GM12878 (cell line): ENCODE measurements around the gene DCLRE1B. TPM values are rescaled to one million over a fixed set of nuclear protein-coding genes. Genes with fewer than 3 reads are reported as not detected.

Experiments used
- ATF7 ChIP-seq: fragments of 450-650 bp; IDR thresholded peaks from 2 replicates; pipeline ENCODE4 v1.6.1; 2016; ENCODE audit warnings: low read depth, mild to moderate bottlenecking
- BHLHE40 ChIP-seq, 2 experiments: fragments of 450-650 bp in 1 of 2; IDR thresholded peaks; 2 replicates each; pipeline ENCODE4 v1.6.1; 2011 to 2017; ENCODE audit warnings: low read depth in 2 of 2, borderline replicate concordance in 1 of 2, improper control_type of control experiment in 1 of 2, low read length in 1 of 2, mild to moderate bottlenecking in 1 of 2
- CEBPB ChIP-seq, 2 experiments: fragments of 150-350 bp in 1 of 2; IDR thresholded peaks; 2 replicates each; pipeline ENCODE4 v1.6.1; 2012 to 2014; ENCODE audit warnings: low read depth in 2 of 2, low read length in 2 of 2, borderline replicate concordance in 1 of 2, inconsistent platforms in 1 of 2
- CTCF ChIP-seq, 3 experiments: IDR thresholded peaks in 2 of 3; conservative IDR thresholded peaks in 1 of 3; 2 replicates each; pipeline ENCODE4 v1.5.1; 2011; ENCODE audit warnings: low read depth in 3 of 3, low read length in 3 of 3, mild to moderate bottlenecking in 3 of 3, control low read depth in 2 of 3, moderate library complexity in 2 of 3, inconsistent platforms in 1 of 3, mixed read lengths in 1 of 3; ENCODE audit not compliant: control insufficient read depth in 2 of 3, insufficient read depth in 1 of 3; ENCODE audit errors: extremely low read depth in 1 of 3
- IKZF1 ChIP-seq: fragments of 450-650 bp; conservative IDR thresholded peaks from 2 replicates; pipeline ENCODE4 v1.6.1; 2017; ENCODE audit warnings: antibody characterized with exemption, mild to moderate bottlenecking
- IKZF2 ChIP-seq, 2 experiments: fragments of 450-650 bp; IDR thresholded peaks; 2 replicates each; pipeline ENCODE4 v1.6.1; 2017; ENCODE audit warnings: mild to moderate bottlenecking in 2 of 2, moderate library complexity in 2 of 2
- KDM1A ChIP-seq: fragments of 200-600 bp; sonication (generic); IDR thresholded peaks from 2 replicates; pipeline ENCODE4 v1.6.1; 2016; ENCODE audit warnings: borderline replicate concordance
- MTA3 ChIP-seq: IDR thresholded peaks from 2 replicates; pipeline ENCODE4 v1.6.1; 2012; ENCODE audit warnings: low read length, inconsistent platforms, borderline replicate concordance
- NBN ChIP-seq: fragments of 450-650 bp; IDR thresholded peaks from 2 replicates; pipeline ENCODE4 v1.6.1; 2016
- NR2F1 ChIP-seq: fragments of 450-650 bp; conservative IDR thresholded peaks from 2 replicates; pipeline ENCODE4 v1.6.1; 2017; ENCODE audit warnings: mild to moderate bottlenecking
- PBX3 ChIP-seq: IDR thresholded peaks from 2 replicates; pipeline ENCODE4 v1.6.1; 2011; ENCODE audit warnings: mild to moderate bottlenecking, low read depth, low read length, moderate library complexity; ENCODE audit not compliant: insufficient replicate concordance
- PKNOX1 ChIP-seq: fragments of 450-650 bp; IDR thresholded peaks from 2 replicates; pipeline ENCODE4 v1.6.1; 2016; ENCODE audit warnings: mild to moderate bottlenecking
- RELA ChIP-seq: fragments of 450-650 bp; IDR thresholded peaks from 2 replicates; pipeline ENCODE4 v1.8.0; 2014; ENCODE audit warnings: borderline replicate concordance; ENCODE audit not compliant: partially characterized antibody
- RFX5 ChIP-seq: IDR thresholded peaks from 2 replicates; pipeline ENCODE4 v1.6.1; 2011; ENCODE audit warnings: low read depth, low read length, improper control_type of control experiment
- SIX5 ChIP-seq: IDR thresholded peaks from 2 replicates; pipeline ENCODE4 v1.6.1; 2011; ENCODE audit warnings: mild to moderate bottlenecking, low read depth, low read length, moderate library complexity; ENCODE audit not compliant: severe bottlenecking
- TCF12 ChIP-seq: IDR thresholded peaks from 2 replicates; pipeline ENCODE4 v1.6.1; 2011; ENCODE audit warnings: low read depth, mild to moderate bottlenecking, low read length
- TCF3 ChIP-seq: IDR thresholded peaks from 2 replicates; pipeline ENCODE4 v1.6.1; 2012; ENCODE audit warnings: low read depth, mild to moderate bottlenecking, low read length, borderline replicate concordance; ENCODE audit not compliant: insufficient read depth
- USF1 ChIP-seq: IDR thresholded peaks from 2 replicates; pipeline ENCODE4 v1.6.1; 2011; ENCODE audit warnings: borderline replicate concordance, low read depth, mild to moderate bottlenecking, moderate library complexity, mixed read lengths, low read length; ENCODE audit not compliant: insufficient read depth; ENCODE audit errors: extremely low read length
- USF2 ChIP-seq: IDR thresholded peaks from 2 replicates; pipeline ENCODE4 v1.6.1; 2011; ENCODE audit warnings: low read depth, low read length, improper control_type of control experiment, borderline replicate concordance
- ZNF24 ChIP-seq: fragments of 450-650 bp; IDR thresholded peaks from 2 replicates; pipeline ENCODE4 v1.6.1; 2017; ENCODE audit warnings: antibody characterized with exemption, mild to moderate bottlenecking
- ZNF274 ChIP-seq: IDR thresholded peaks from one replicate; pipeline ENCODE4 v1.8.0; 2011; ENCODE audit not compliant: insufficient read length, insufficient read depth
- ZNF622 ChIP-seq: fragments of 450-650 bp; IDR thresholded peaks from 2 replicates; pipeline ENCODE4 v1.6.1; 2017; ENCODE audit warnings: mild to moderate bottlenecking, inconsistent platforms
- ZSCAN29 ChIP-seq: fragments of 450-650 bp; IDR thresholded peaks from 2 replicates; pipeline ENCODE4 v1.6.1; 2017; ENCODE audit warnings: mild to moderate bottlenecking, moderate library complexity
- polyA plus RNA-seq, 11 experiments: library from polyadenylated mRNA; depleted of rRNA in 4 of 11; unstranded in 6 of 11; stranded (reverse) in 5 of 11; fragments of >200 nt; fragmentation: Nextera tagmentation in 4 of 11; fragmentation: Illumina TruSeq in 1 of 11; extraction: Ambion mirVana in 4 of 11; extraction: Trizol in 1 of 11; gene quantifications; 1 replicate in 1 of 11; 2 replicates in 10 of 11; pipeline versions ENCODE4 v1.2.1 to v1.2.3, GENCODE V29; 2011 to 2016; ENCODE audit warnings: inconsistent platforms in 2 of 11, missing spikeins in 2 of 11, low read depth in 1 of 11
- total RNA-seq, 4 experiments: library from RNA; depleted of rRNA in 3 of 4; stranded (reverse); fragments of >200 nt in 3 of 4; fragmentation: Illumina TruSeq in 1 of 4; extraction: Trizol in 1 of 4; gene quantifications; 2 replicates each; pipeline versions ENCODE4 v1.2.1 to v1.2.3, GENCODE V29; 2013 to 2021

Gene DCLRE1B
- total and polyA plus RNA-seq, 10 of the 15 experiments (the other 5 are each of a cell fraction or from before 2014, with no cell fraction given): 5.4 to 18.3 (median 13.4) TPM

- TF ChIP-seq RELA (peak; percentile 49), USF1 (no peak), CEBPB (IDR thresholded peaks at IDR 0.05; ENCODE audit: borderline replicate concordance in 1 of 2, low read depth in 2 of 2, low read length in 2 of 2) (no peak), ZNF274 (no peak), ZNF24 (peak; percentile 45; the same call in 1 of the 2 replicates), TCF3 (0 out of 2 replicates have a peak, but pooled peaks have one; percentile 12), KDM1A (no peak), CTCF (IDR thresholded peaks at IDR 0.05 in 2 of 3, conservative IDR thresholded peaks at IDR 0.05 in 1 of 3; ENCODE audit: control insufficient read depth in 2 of 3, extremely low read depth in 1 of 3, insufficient read depth in 1 of 3, low read depth in 3 of 3, low read length in 3 of 3) (no peak), NBN (peak; percentile 95), MTA3 (no peak; the same call in 1 of the 2 replicates), NR2F1 (no peak), SIX5 (peak; percentile 64), BHLHE40 (IDR thresholded peaks at IDR 0.05; ENCODE audit: borderline replicate concordance in 1 of 2, low read depth in 2 of 2, low read length in 1 of 2) (peak; percentile 40 to 65; a peak in 2 of 4 replicates), TCF12 (peak; percentile 66), ZNF622 (no peak), IKZF2 (IDR thresholded peaks at IDR 0.05) (peak; percentile 51 to 52; a peak in 2 of 4 replicates), ATF7 (peak; percentile 97), IKZF1 (peak; percentile 83), ZSCAN29 (no peak), RFX5 (no peak), USF2 (no peak), PKNOX1 (peak; percentile 72), PBX3 (peak; percentile 51)
Measured at GRCh38 chr1:113928941-113929749, 24.0 kb downstream of the DCLRE1B start, which contains the start of gene HIPK1 (continued).
